Measurements from ENCODE around the gene ST8SIA5. TPM values are rescaled to one million over a fixed set of nuclear protein-coding genes. Genes with fewer than 3 reads are reported as not detected.

ST8SIA5 gene
- total RNA-seq, 2 experiments from 2014 or later, result 0.08 TPM; not detected in 1

- no peak for ATAC-seq (ENCODE audit: poor library complexity)
- no peak for DNase-seq
- CTCF ChIA-PET, result no interaction called here
- POLR2A ChIA-PET, result no interaction called here
- H3K27me3 ChIP-seq (ENCODE audit: control insufficient read depth in 1 of 2, insufficient read depth in 2 of 2, low read length in 2 of 2), result peaks cover 0 to 4% of the 10 kb centered on the region in 2 experiments
- Mint-ChIP-seq H3K4me3 (no peak overlapping the region), H3K36me3 (ENCODE audit: low read depth) (no peaks in the 10 kb centered on the region), H3K27ac (no peak overlapping the region), H3K9me3 (peaks cover 6% of the 10 kb centered on the region), H3K4me1 (ENCODE audit: low read depth) (no peaks in the 10 kb centered on the region), H3K27me3 (peaks cover 46% of the 10 kb centered on the region)
- H3K27ac ChIP-seq (ENCODE audit: low read depth in 1 of 2, low read length in 2 of 2), result no peak overlapping the region
- TF ChIP-seq, protein P1, sequence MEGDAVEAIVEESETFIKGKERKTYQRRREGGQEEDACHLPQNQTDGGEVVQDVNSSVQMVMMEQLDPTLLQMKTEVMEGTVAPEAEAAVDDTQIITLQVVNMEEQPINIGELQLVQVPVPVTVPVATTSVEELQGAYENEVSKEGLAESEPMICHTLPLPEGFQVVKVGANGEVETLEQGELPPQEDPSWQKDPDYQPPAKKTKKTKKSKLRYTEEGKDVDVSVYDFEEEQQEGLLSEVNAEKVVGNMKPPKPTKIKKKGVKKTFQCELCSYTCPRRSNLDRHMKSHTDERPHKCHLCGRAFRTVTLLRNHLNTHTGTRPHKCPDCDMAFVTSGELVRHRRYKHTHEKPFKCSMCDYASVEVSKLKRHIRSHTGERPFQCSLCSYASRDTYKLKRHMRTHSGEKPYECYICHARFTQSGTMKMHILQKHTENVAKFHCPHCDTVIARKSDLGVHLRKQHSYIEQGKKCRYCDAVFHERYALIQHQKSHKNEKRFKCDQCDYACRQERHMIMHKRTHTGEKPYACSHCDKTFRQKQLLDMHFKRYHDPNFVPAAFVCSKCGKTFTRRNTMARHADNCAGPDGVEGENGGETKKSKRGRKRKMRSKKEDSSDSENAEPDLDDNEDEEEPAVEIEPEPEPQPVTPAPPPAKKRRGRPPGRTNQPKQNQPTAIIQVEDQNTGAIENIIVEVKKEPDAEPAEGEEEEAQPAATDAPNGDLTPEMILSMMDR (IDR thresholded peaks at IDR 0.05), result no peak
- H3K4me3 ChIP-seq (ENCODE audit: low read length), result no peak overlapping the region
- no peaks in the 10 kb centered on the region for H3K4me1 ChIP-seq (ENCODE audit: insufficient read depth, low read length)
- no peaks in the 10 kb centered on the region for H3K36me3 ChIP-seq (ENCODE audit: insufficient read depth, low read length)
- peaks cover 5 to 11% of the 10 kb centered on the region in 2 experiments for H3K9me3 ChIP-seq (ENCODE audit: control insufficient read depth in 1 of 2, insufficient read depth in 1 of 2, low read length in 2 of 2)
- intact Hi-C loops (cut with DNase I, micrococcal nuclease), result no loop called here
These were observed 21.9 kb downstream of the ST8SIA5 start for GRCh38 chr18:46734981-46735380.

DNA sequence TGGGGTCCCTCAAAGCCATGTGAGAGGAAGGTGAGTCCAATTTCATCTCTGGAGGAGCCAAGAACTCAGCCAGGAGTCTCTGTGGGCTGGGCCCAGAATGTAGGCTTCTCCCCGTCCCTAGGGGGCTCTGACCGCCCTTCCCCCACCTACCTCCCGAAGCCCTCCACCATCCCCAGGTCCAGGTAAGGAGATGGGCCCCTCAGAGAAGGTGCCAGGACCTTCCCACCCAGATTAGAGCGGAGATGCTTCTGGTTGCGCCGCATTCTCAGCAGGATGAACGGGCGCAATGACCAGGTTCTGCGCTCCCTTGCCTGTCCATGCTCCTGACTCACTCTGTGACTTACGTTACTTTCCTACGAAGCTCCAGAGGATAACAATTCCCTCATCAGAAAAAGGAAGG lies 23.0 kb downstream of the ST8SIA5 start:
- Histone ChIP-seq H3K27me3 (ENCODE audit: control insufficient read depth in 1 of 2, insufficient read depth in 2 of 2, low read length in 2 of 2) (peaks cover 0 to 4% of the 10 kb centered on the region in 2 experiments), H3K9me3 (ENCODE audit: control insufficient read depth in 1 of 2, insufficient read depth in 1 of 2, low read length in 2 of 2) (peaks cover 5 to 11% of the 10 kb centered on the region in 2 experiments), H3K4me3 (ENCODE audit: low read length) (no peak overlapping the region), H3K27ac (ENCODE audit: low read depth in 1 of 2, low read length in 2 of 2) (no peak overlapping the region), H3K36me3 (ENCODE audit: insufficient read depth, low read length) (no peaks in the 10 kb centered on the region), H3K4me1 (ENCODE audit: insufficient read depth, low read length) (no peaks in the 10 kb centered on the region)
- intact Hi-C loops (cut with DNase I, micrococcal nuclease), result no loop called here
- H3K9me3 Mint-ChIP-seq, result peaks cover 4% of the 10 kb centered on the region
- TF ChIP-seq, protein P1 (IDR thresholded peaks at IDR 0.05), result no peak
- no peak overlapping the region for H3K27ac Mint-ChIP-seq
- CTCF ChIA-PET, result no interaction called here
- DNase-seq (no peak), ATAC-seq (ENCODE audit: poor library complexity) (no peak)
- peaks cover 38% of the 10 kb centered on the region for H3K27me3 Mint-ChIP-seq
- POLR2A ChIA-PET, result no interaction called here
- H3K36me3 Mint-ChIP-seq (ENCODE audit: low read depth), result no peaks in the 10 kb centered on the region
- no peak overlapping the region for H3K4me3 Mint-ChIP-seq
- no peaks in the 10 kb centered on the region for H3K4me1 Mint-ChIP-seq (ENCODE audit: low read depth)

DNA sequence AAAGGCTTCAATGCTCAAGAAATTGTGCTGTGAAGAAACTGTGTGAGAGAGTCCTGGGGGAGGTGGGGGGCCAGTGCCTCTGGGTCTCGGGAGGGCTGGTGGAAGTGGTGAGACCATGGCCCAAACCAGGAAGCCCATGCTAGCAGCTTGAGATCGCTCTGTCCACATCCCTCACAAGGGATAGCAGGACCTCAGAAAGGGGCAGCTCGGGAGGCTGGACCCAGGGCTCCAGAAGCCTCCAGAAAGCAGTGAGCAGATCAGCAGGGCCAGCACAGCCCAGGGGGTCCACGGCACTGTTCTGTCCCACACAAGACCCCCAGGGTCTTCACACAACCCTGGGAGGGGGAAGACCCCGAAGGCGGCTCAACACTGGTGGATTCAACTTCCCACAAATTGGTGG lies 24.1 kb downstream of the ST8SIA5 start:
- ATAC-seq (ENCODE audit: poor library complexity), result no peak

More for the DNA sequence above, 24.1 kb downstream of the ST8SIA5 start:
- Histone ChIP-seq H3K9me3 (ENCODE audit: control insufficient read depth in 1 of 2, insufficient read depth in 1 of 2, low read length in 2 of 2) (peaks cover 5 to 7% of the 10 kb centered on the region in 2 experiments), H3K4me3 (ENCODE audit: low read length) (no peak overlapping the region), H3K36me3 (ENCODE audit: insufficient read depth, low read length) (no peaks in the 10 kb centered on the region), H3K27ac (ENCODE audit: low read depth in 1 of 2, low read length in 2 of 2) (no peak overlapping the region), H3K4me1 (ENCODE audit: insufficient read depth, low read length) (no peaks in the 10 kb centered on the region), H3K27me3 (ENCODE audit: control insufficient read depth in 1 of 2, insufficient read depth in 2 of 2, low read length in 2 of 2) (no peaks in the 10 kb centered on the region)
- Mint-ChIP-seq H3K4me3 (no peak overlapping the region), H3K27ac (no peak overlapping the region), H3K36me3 (ENCODE audit: low read depth) (no peaks in the 10 kb centered on the region), H3K4me1 (ENCODE audit: low read depth) (no peaks in the 10 kb centered on the region), H3K9me3 (peaks cover 4% of the 10 kb centered on the region), H3K27me3 (peaks cover 32% of the 10 kb centered on the region)
- POLR2A ChIA-PET, result no interaction called here
- intact Hi-C loops (cut with DNase I, micrococcal nuclease), result no loop called here
- DNase-seq, result no peak
- TF ChIP-seq, protein P1 (IDR thresholded peaks at IDR 0.05), result no peak
- CTCF ChIA-PET, result no interaction called here
